ENCODE measurements around the gene OSMR. TPM values are rescaled to one million over a fixed set of nuclear protein-coding genes. Genes with fewer than 3 reads are reported as not detected.

OSMR gene
- total RNA-seq, 1 donor from 2014 or later = 69.0 TPM

DNA sequence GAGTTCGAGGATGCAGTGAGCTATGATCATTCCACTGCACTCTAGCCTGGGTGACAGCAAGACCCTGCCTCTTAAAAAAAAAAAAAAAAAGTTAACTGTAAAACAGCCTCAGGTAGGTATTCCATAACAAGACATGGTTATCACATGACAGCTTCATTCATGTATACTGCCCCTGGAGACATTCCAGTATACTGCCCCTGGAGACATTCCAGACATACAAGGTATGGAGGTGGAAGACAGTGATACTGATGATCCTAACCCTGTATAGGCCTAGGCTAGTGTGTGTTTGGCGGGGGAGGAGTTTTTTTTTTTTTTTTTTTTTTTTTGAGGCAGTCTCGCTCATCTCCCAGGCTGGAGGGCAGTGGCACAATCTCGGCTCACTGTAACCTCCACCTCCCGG is 122.9 kb downstream of the OSMR start:
- no peak for DNase-seq (ENCODE audit: extremely low spot score in 2 of 2)
- peaks cover 0 to 23% of the 10 kb centered on the region in 2 donors for H3K36me3 ChIP-seq
- TF ChIP-seq POLR2A (IDR thresholded peaks at IDR 0.05) = no peak
- no peak for TF ChIP-seq POLR2AphosphoS5 (IDR thresholded peaks at IDR 0.05; ENCODE audit: insufficient read depth in 1 of 2, low read depth in 1 of 2)
- TF ChIP-seq, protein P1, sequence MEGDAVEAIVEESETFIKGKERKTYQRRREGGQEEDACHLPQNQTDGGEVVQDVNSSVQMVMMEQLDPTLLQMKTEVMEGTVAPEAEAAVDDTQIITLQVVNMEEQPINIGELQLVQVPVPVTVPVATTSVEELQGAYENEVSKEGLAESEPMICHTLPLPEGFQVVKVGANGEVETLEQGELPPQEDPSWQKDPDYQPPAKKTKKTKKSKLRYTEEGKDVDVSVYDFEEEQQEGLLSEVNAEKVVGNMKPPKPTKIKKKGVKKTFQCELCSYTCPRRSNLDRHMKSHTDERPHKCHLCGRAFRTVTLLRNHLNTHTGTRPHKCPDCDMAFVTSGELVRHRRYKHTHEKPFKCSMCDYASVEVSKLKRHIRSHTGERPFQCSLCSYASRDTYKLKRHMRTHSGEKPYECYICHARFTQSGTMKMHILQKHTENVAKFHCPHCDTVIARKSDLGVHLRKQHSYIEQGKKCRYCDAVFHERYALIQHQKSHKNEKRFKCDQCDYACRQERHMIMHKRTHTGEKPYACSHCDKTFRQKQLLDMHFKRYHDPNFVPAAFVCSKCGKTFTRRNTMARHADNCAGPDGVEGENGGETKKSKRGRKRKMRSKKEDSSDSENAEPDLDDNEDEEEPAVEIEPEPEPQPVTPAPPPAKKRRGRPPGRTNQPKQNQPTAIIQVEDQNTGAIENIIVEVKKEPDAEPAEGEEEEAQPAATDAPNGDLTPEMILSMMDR (IDR thresholded peaks at IDR 0.05) = no peak
- no peaks in the 10 kb centered on the region for H3K9me3 ChIP-seq
- no peak overlapping the region for H3K4me3 ChIP-seq
- no peak overlapping the region for H3K27ac ChIP-seq
- H3K27me3 ChIP-seq = no peaks in the 10 kb centered on the region
- no peaks in the 10 kb centered on the region for H3K4me1 ChIP-seq
- intact Hi-C loops (cut with DNase I) = no loop called here

DNA sequence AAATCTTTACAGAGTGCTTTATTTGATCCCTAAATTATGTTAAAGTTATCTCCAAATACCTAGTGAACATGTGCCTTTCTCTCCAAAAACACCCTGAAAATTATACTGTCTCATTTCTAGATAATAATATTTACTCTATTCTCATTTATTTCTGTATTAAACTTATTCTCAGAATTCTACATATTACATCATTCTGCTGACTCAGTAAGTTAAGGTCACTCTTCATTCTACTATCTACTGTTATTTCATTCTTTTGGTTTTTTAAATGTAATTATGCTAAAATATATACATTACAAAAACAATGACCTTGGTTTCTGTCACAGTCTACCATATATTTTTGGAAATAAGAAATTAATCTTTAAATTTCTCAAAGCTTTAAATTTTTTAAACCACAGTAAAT is 132.2 kb downstream of the OSMR start:
- H3K4me3 ChIP-seq = no peak overlapping the region
- H3K4me1 ChIP-seq = no peaks in the 10 kb centered on the region
- peaks cover 0 to 9% of the 10 kb centered on the region in 2 donors for H3K36me3 ChIP-seq
- no peak for DNase-seq (ENCODE audit: extremely low spot score in 2 of 2)
- no peaks in the 10 kb centered on the region for H3K27me3 ChIP-seq
- TF ChIP-seq, protein P1 (IDR thresholded peaks at IDR 0.05) = no peak
- TF ChIP-seq POLR2AphosphoS5 (IDR thresholded peaks at IDR 0.05; ENCODE audit: insufficient read depth in 1 of 2, low read depth in 1 of 2) (no peak), POLR2A (IDR thresholded peaks at IDR 0.05) (no peak)
- intact Hi-C loops (cut with DNase I) = no loop called here
- no peaks in the 10 kb centered on the region for H3K9me3 ChIP-seq
- H3K27ac ChIP-seq = no peak overlapping the region

DNA sequence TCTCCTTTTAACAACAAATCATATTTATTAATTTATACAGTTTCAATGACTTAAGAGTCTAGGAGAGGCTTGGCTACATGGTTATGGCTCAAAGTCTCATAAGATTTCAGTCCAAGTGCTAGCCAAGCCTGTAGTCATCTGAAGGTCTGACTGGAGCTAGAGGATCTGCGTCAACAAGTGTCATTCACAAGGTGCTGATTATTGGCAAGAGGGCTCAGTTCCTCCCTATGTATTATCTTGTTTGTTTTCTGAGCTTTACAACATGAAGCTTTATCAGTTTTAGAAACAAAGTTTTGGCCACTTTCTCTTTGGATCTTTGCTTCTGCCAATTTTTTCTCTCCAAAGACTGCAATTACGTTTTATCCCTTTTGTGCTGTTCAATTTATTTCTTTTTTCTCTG is 133.7 kb downstream of the OSMR start:
- intact Hi-C loops (cut with DNase I) = no loop called here
- no peak for DNase-seq (ENCODE audit: extremely low spot score in 2 of 2)
- peaks cover 0 to 3% of the 10 kb centered on the region in 2 donors for H3K36me3 ChIP-seq
- H3K27me3 ChIP-seq = no peaks in the 10 kb centered on the region
- H3K27ac ChIP-seq = no peak overlapping the region
- H3K4me1 ChIP-seq = no peaks in the 10 kb centered on the region
- TF ChIP-seq, protein P1 (IDR thresholded peaks at IDR 0.05) = no peak
- no peak for TF ChIP-seq POLR2A (IDR thresholded peaks at IDR 0.05)
- no peak for TF ChIP-seq POLR2AphosphoS5 (IDR thresholded peaks at IDR 0.05; ENCODE audit: insufficient read depth in 1 of 2, low read depth in 1 of 2)
- H3K4me3 ChIP-seq = no peak overlapping the region
- no peaks in the 10 kb centered on the region for H3K9me3 ChIP-seq

Other genes starting within 250 kb of the OSMR start
- gene RICTOR, start 228.4 kb downstream of the OSMR start, total RNA-seq = 39.3 TPM

Data from vagina (tissue), 2 donors.